Adrenal gland (tissue), 12 donors: ENCODE results near the gene PPP3R2. TPM values are rescaled to one million over a fixed set of nuclear protein-coding genes. Genes with fewer than 3 reads are reported as not detected.

ENCODE experiments used
- DNase-seq, 7 donors: peaks; one replicate each; pipeline ENCODE4 v3.0.0-alpha.2; 2019 to 2020
- H3K27ac ChIP-seq, 5 donors: fragments of 200-600 bp; sonication (generic) in 4 of 5; 1 replicate in 3 of 5; 2 replicates in 2 of 5; pipeline versions ENCODE4 v1.5.1 to v1.8.0; 2016 to 2020; ENCODE audit warnings: mild to moderate bottlenecking in 1 of 5
- H3K27me3 ChIP-seq: fragments of 200-600 bp; 2 replicates; pipeline ENCODE4 v1.8.0; 2021
- H3K36me3 ChIP-seq, 2 donors: fragments of 200-600 bp; replicated peaks in 1 of 2; 1 replicate in 1 of 2; 2 replicates in 1 of 2; pipeline versions ENCODE4 v1.5.1 to v1.8.0; 2018 to 2022
- H3K4me1 ChIP-seq, 2 donors: fragments of 200-600 bp; replicated peaks in 1 of 2; 1 replicate in 1 of 2; 2 replicates in 1 of 2; pipeline versions ENCODE4 v1.5.1 to v1.8.0; 2018 to 2021
- H3K4me3 ChIP-seq, 4 donors: fragments of 200-600 bp; sonication (generic) in 3 of 4; one replicate each; pipeline ENCODE4 v1.5.1; 2016 to 2018
- H3K9me3 ChIP-seq, 3 donors: fragments of 200-600 bp; sonication (generic) in 1 of 3; replicated peaks in 1 of 3; 1 replicate in 2 of 3; 2 replicates in 1 of 3; pipeline versions ENCODE4 v1.5.1 to v1.8.0; 2016 to 2021
- CTCF ChIP-seq, 6 experiments: fragments of 450-650 bp in 4 of 6; fragments of 200-600 bp in 2 of 6; sonication (generic) in 1 of 6; IDR thresholded peaks; 1 replicate in 5 of 6; 2 replicates in 1 of 6; pipeline versions ENCODE4 v1.5.1 to v1.8.0; 2016 to 2021; ENCODE audit warnings: antibody characterized with exemption in 6 of 6, mild to moderate bottlenecking in 2 of 6, moderate library complexity in 1 of 6
- POLR2A ChIP-seq, 2 donors: fragments of 450-650 bp; IDR thresholded peaks; one replicate each; pipeline ENCODE4 v1.6.1; 2017; ENCODE audit warnings: antibody characterized with exemption in 2 of 2, mild to moderate bottlenecking in 2 of 2, moderate library complexity in 1 of 2
- whole genome bisulfite sequencing, 4 donors: extraction: QIAGEN DNeasy Blood & Tissue Kit in 2 of 4; methylation state at CpG; one replicate each; pipeline versions ENCODE4 v1.1.5 to v1.1.7; 2013 to 2017; 5-methylcytosine and 5-hydroxymethylcytosine counted together
- intact Hi-C, 2 donors: fragments of 100-400 bp; cut with DNase I; formaldehyde crosslinking; loops; one replicate each; pipeline versions ENCODE4 v1.14.1 to v1.15.0; 2022 to 2023
- polyA plus RNA-seq, 3 donors: library from polyadenylated mRNA; stranded (reverse); fragments of 200-250 nt in 2 of 3; fragments of 350-450 nt in 1 of 3; fragmentation: Illumina TruSeq in 1 of 3; extraction: RNeasy Lipid Tissue Mini Kit (QIAGEN cat#74804) in 1 of 3; gene quantifications; one replicate each; pipeline ENCODE4 v1.2.3, GENCODE V29; 2013 to 2014
- total RNA-seq, 9 donors: library from RNA; depleted of rRNA in 4 of 9; stranded (reverse); fragments of >200 nt in 4 of 9; fragments of 120-200 nt in 1 of 9; fragmentation: NEBNext Ultra II Directional in 1 of 9; extraction: Animal tissue kit (Norgen Biotek cat#: 25700) in 1 of 9; gene quantifications; one replicate each; pipeline versions ENCODE4 v1.1.0 to v1.2.4, GENCODE V29; 2013 to 2023
- donor health status: healthy with polysubstance abuse.
- donor health status: Bipolar disorder and iron deficiency.
- donor health status: DM: yes; HTN: yes; CAD: no.
- donor health status: DM: no; HTN: no; CAD: no.
- donor health status: DM: no; HTN: no; CAD: no.
- donor health status: DM: yes; HTN: yes; CAD: no.

The PPP3R2 gene
- total and polyA plus RNA-seq, 12 donors, result 0.06 TPM; not detected in 11

- H3K27me3 ChIP-seq, result no peaks in the 10 kb centered on the region
- no peak for DNase-seq
- H3K27ac ChIP-seq, result no peak overlapping the region
- no peaks in the 10 kb centered on the region for H3K36me3 ChIP-seq
- 60 to 72% (median 69%) methylated on average over 5 of the region's 5 CpGs for WGBS, 4 donors
- H3K4me1 ChIP-seq, result no peaks in the 10 kb centered on the region
- TF ChIP-seq POLR2A (IDR thresholded peaks at IDR 0.05), result no peak
- TF ChIP-seq CTCF (IDR thresholded peaks at IDR 0.05), result no peak
- no peak overlapping the region for H3K4me3 ChIP-seq
- no peaks in the 10 kb centered on the region for H3K9me3 ChIP-seq
- intact Hi-C loops, result no loop called here
Measured at GRCh38 chr9:101629636-101630035, 34.9 kb upstream of the PPP3R2 start.

GRCh38 chr9:101628173-101628572, 33.4 kb upstream of the PPP3R2 start:
- DNase-seq, result no peak
- Histone ChIP-seq H3K4me3 (no peak overlapping the region), H3K9me3 (no peaks in the 10 kb centered on the region), H3K4me1 (no peaks in the 10 kb centered on the region), H3K36me3 (no peaks in the 10 kb centered on the region), H3K27ac (no peak overlapping the region), H3K27me3 (no peaks in the 10 kb centered on the region)
- WGBS, 4 donors, result 46 to 53% (median 52%) methylated on average over 4 of the region's 4 CpGs
- no peak for TF ChIP-seq CTCF (IDR thresholded peaks at IDR 0.05)
- TF ChIP-seq POLR2A (IDR thresholded peaks at IDR 0.05), result no peak
- intact Hi-C loops, result no loop called here

GRCh38 chr9:101626295-101626694, 31.5 kb upstream of the PPP3R2 start:
- no peak for DNase-seq
- Histone ChIP-seq H3K4me1 (no peaks in the 10 kb centered on the region), H3K4me3 (no peak overlapping the region), H3K27me3 (no peaks in the 10 kb centered on the region), H3K9me3 (no peaks in the 10 kb centered on the region), H3K36me3 (no peaks in the 10 kb centered on the region), H3K27ac (no peak overlapping the region)
- intact Hi-C loops, result no loop called here
- 65 to 80% (median 74%) methylated on average over 1 of the region's 1 CpG for WGBS, 4 donors
- TF ChIP-seq POLR2A (IDR thresholded peaks at IDR 0.05) (no peak), CTCF (IDR thresholded peaks at IDR 0.05) (no peak)

- intact Hi-C loops, result no loop called here
- WGBS, 4 donors, result 54 to 83% (median 78%) methylated on average over 2 of the region's 2 CpGs
- no peak for DNase-seq
- no peak overlapping the region for H3K4me3 ChIP-seq
- no peak for TF ChIP-seq CTCF (IDR thresholded peaks at IDR 0.05)
- no peak for TF ChIP-seq POLR2A (IDR thresholded peaks at IDR 0.05)
- no peaks in the 10 kb centered on the region for H3K36me3 ChIP-seq
- H3K9me3 ChIP-seq, result no peaks in the 10 kb centered on the region
- no peaks in the 10 kb centered on the region for H3K27me3 ChIP-seq
- H3K4me1 ChIP-seq, result no peaks in the 10 kb centered on the region
- no peak overlapping the region for H3K27ac ChIP-seq
Measured at GRCh38 chr9:101625876-101626275, 31.1 kb upstream of the PPP3R2 start.
